B cell (primary cell): ENCODE results near the gene EFCAB8. TPM values are rescaled to one million over a fixed set of nuclear protein-coding genes. Genes with fewer than 3 reads are reported as not detected.

Experiments
- ATAC-seq: fragments of 200-7000 bp; cut with Tn5 transposase; one replicate; pipeline ENCODE4 v1.10.0; 2021; ENCODE audit warnings: low read depth, mild to moderate bottlenecking, moderate number of reproducible peaks, moderate library complexity
- CTCF ChIA-PET: fragments of 350-600 bp; sonication (Branson Sonifier 250); formaldehyde crosslinking; loops from one replicate; lab custom pipeline; 2021; ENCODE audit warnings: antibody characterized with exemption, inconsistent platforms; lab: Charles Lee
- POLR2A ChIA-PET: fragments of 350-600 bp; sonication (Branson Sonifier 250); formaldehyde crosslinking; loops from one replicate; lab custom pipeline; 2021; ENCODE audit warnings: antibody characterized with exemption; lab: Charles Lee
- DNase-seq: peaks from one replicate; pipeline ENCODE4 v3.0.0; 2013
- H2AFZ ChIP-seq: 2 replicates; pipeline ENCODE4 v1.6.1; 2012; ENCODE audit warnings: mild to moderate bottlenecking, low read depth, low read length; ENCODE audit not compliant: insufficient read depth, poor library complexity, severe bottlenecking
- H3K27ac ChIP-seq, 2 donors: 1 replicate in 1 of 2; 2 replicates in 1 of 2; pipeline ENCODE4 v1.5.1; 2012 to 2013; ENCODE audit warnings: low read length in 2 of 2, mild to moderate bottlenecking in 2 of 2, moderate library complexity in 1 of 2
- H3K27me3 ChIP-seq, 4 experiments: fragments of 200-600 bp in 1 of 4; sonication (generic) in 1 of 4; replicated peaks in 1 of 4; 1 replicate in 2 of 4; 2 replicates in 2 of 4; pipeline versions ENCODE4 v1.6.1 to v1.7.0; 2013 to 2016; ENCODE audit warnings: low read length in 3 of 4, mild to moderate bottlenecking in 2 of 4, mixed read lengths in 1 of 4, moderate library complexity in 1 of 4; ENCODE audit not compliant: insufficient read depth in 4 of 4, control insufficient read depth in 3 of 4; ENCODE audit errors: control extremely low read depth in 1 of 4
- H3K36me3 ChIP-seq, 2 experiments: replicated peaks in 1 of 2; 1 replicate in 1 of 2; 2 replicates in 1 of 2; pipeline versions ENCODE4 v1.6.1 to v1.7.1; 2013; ENCODE audit warnings: low read length in 1 of 2; ENCODE audit not compliant: insufficient read depth in 2 of 2, control insufficient read depth in 1 of 2; ENCODE audit errors: control extremely low read depth in 1 of 2, extremely low read depth in 1 of 2
- H3K4me1 ChIP-seq, 2 donors: fragments of 200-600 bp in 1 of 2; sonication (generic) in 1 of 2; 1 replicate in 1 of 2; 2 replicates in 1 of 2; pipeline versions ENCODE4 v1.5.1 to v1.6.1; 2013 to 2017; ENCODE audit warnings: low read length in 2 of 2; ENCODE audit not compliant: control insufficient read depth in 2 of 2, insufficient read depth in 2 of 2
- H3K4me2 ChIP-seq: replicated peaks from 2 replicates; pipeline ENCODE3; 2012; ENCODE audit warnings: mild to moderate bottlenecking, low read depth, low read length; ENCODE audit not compliant: poor library complexity, severe bottlenecking
- H3K4me3 ChIP-seq, 5 experiments: fragments of 200-600 bp in 1 of 5; sonication (generic) in 1 of 5; 1 replicate in 3 of 5; 2 replicates in 2 of 5; pipeline versions ENCODE4 v1.5.1 to v1.7.0; 2011 to 2016; ENCODE audit warnings: low read length in 4 of 5, mild to moderate bottlenecking in 4 of 5, low read depth in 2 of 5, control low read depth in 1 of 5, moderate library complexity in 1 of 5; ENCODE audit not compliant: insufficient read depth in 1 of 5; ENCODE audit errors: control extremely low read depth in 1 of 5, extremely low read depth in 1 of 5
- H3K79me2 ChIP-seq: fragments of 200-600 bp; sonication (generic); one replicate; pipeline ENCODE4 v1.6.0; 2016; ENCODE audit warnings: low read length; ENCODE audit not compliant: control insufficient read depth, insufficient read depth
- H3K9ac ChIP-seq: fragments of 200-600 bp; sonication (generic); 2 replicates; pipeline ENCODE4 v1.6.1; 2017; ENCODE audit warnings: mild to moderate bottlenecking, low read length, moderate library complexity
- H3K9me3 ChIP-seq, 3 donors: one replicate each; pipeline versions ENCODE4 v1.6.1 to v1.7.1; 2013; ENCODE audit warnings: low read length in 2 of 3; ENCODE audit not compliant: control insufficient read depth in 2 of 3, insufficient read depth in 1 of 3; ENCODE audit errors: control extremely low read depth in 1 of 3
- H4K20me1 ChIP-seq: 2 replicates; pipeline ENCODE4 v1.6.0; 2012; ENCODE audit warnings: mild to moderate bottlenecking, low read length; ENCODE audit not compliant: insufficient read depth, control insufficient read depth, poor library complexity, severe bottlenecking
- H3K27ac Mint-ChIP-seq: one replicate; pipeline ENCODE4 v1.8.0; 2021; ENCODE audit warnings: mixed read lengths
- H3K27me3 Mint-ChIP-seq: one replicate; pipeline ENCODE4 v1.8.0; 2021; ENCODE audit warnings: mixed read lengths
- H3K4me1 Mint-ChIP-seq: one replicate; pipeline ENCODE4 v1.8.0; 2021; ENCODE audit warnings: mixed read lengths
- H3K4me3 Mint-ChIP-seq: one replicate; pipeline ENCODE4 v1.8.0; 2021; ENCODE audit warnings: mixed read lengths
- H3K9me3 Mint-ChIP-seq: one replicate; pipeline ENCODE4 v1.8.0; 2022; ENCODE audit warnings: mixed read lengths; ENCODE audit not compliant: insufficient read depth
- EZH2 ChIP-seq: IDR thresholded peaks from 2 replicates; pipeline ENCODE4 v1.6.1; 2012; ENCODE audit warnings: borderline replicate concordance, low read depth, mild to moderate bottlenecking, moderate library complexity, low read length; ENCODE audit not compliant: insufficient read depth, poor library complexity, severe bottlenecking
- WGBS: methylation state at CpG from one replicate; pipeline ENCODE4 v1.1.5; 2013; ENCODE audit warnings: missing lambda C conversion rate; ENCODE audit not compliant: insufficient coverage; 5-methylcytosine and 5-hydroxymethylcytosine counted together
- intact Hi-C: fragments of 100-400 bp; cut with micrococcal nuclease; formaldehyde crosslinking; loops from one replicate; pipeline ENCODE4 v1.10.0; 2022
- polyA plus RNA-seq: library from polyadenylated mRNA; depleted of rRNA; stranded (reverse); fragments of >200 nt; gene quantifications from 2 replicates; pipeline ENCODE4 v1.2.3, GENCODE V29; 2012
- total RNA-seq, 2 donors: library from RNA; stranded (reverse); fragments of 120-200 nt in 1 of 2; gene quantifications; 1 replicate in 1 of 2; 2 replicates in 1 of 2; pipeline versions ENCODE4 v1.2.3 to v1.2.4, GENCODE V29; 2013 to 2022
- TF ChIP-seq, protein P1 (sequence below): fragments of 200-600 bp; IDR thresholded peaks from one replicate; pipeline ENCODE4 v1.8.0; 2022; ENCODE audit warnings: antibody characterized with exemption, mild to moderate bottlenecking

The EFCAB8 gene
- total and polyA plus RNA-seq, 2 donors (not counting 1 experiment from before 2014, with no cell fraction given), result 0.72 to 2.3 TPM

DNA sequence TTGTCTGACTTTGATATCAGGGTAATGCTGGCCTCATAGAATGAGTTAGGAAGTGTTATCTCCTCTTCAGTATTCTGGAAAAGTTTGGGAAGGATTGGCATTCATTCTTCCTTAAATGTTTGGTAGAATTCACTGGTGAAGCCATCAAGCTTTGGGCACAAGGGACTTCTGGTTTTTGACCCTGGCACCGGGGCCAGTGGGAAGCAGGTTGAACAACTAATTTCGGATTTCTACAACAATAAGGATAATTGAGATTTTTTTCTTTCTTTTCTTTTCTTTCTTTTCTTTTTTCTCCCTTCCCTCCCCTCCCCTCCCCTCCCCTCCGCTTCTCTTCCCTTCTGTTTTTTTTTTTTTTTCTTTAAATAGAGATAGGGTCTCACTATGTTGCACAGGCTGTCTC, 70.4 kb downstream of the EFCAB8 start:
- no peaks in the 10 kb centered on the region for H3K36me3 ChIP-seq
- no peaks in the 10 kb centered on the region for H3K27me3 ChIP-seq
- DNase-seq, result no peak
- H3K4me2 ChIP-seq, result no peak overlapping the region
- no peak overlapping the region for H3K9ac ChIP-seq
- no peaks in the 10 kb centered on the region for H4K20me1 ChIP-seq
- no peak overlapping the region for H3K27ac ChIP-seq
- H3K9me3 ChIP-seq, result no peaks in the 10 kb centered on the region
- Mint-ChIP-seq H3K27me3 (peaks cover 3% of the 10 kb centered on the region), H3K27ac (no peak overlapping the region), H3K4me3 (no peak overlapping the region), H3K9me3 (no peaks in the 10 kb centered on the region), H3K4me1 (no peaks in the 10 kb centered on the region)
- no peaks in the 10 kb centered on the region for H3K79me2 ChIP-seq
- no peak overlapping the region for H3K4me3 ChIP-seq
- ATAC-seq, result no peak
- intact Hi-C loops, result no loop called here
- no peaks in the 10 kb centered on the region for H3K4me1 ChIP-seq
- no peak overlapping the region for H2AFZ ChIP-seq
- POLR2A ChIA-PET, result no interaction called here
- no CpG with 5 or more reads among the region's 3 CpGs for WGBS
- CTCF ChIA-PET, result no interaction called here
- TF ChIP-seq, protein P1, sequence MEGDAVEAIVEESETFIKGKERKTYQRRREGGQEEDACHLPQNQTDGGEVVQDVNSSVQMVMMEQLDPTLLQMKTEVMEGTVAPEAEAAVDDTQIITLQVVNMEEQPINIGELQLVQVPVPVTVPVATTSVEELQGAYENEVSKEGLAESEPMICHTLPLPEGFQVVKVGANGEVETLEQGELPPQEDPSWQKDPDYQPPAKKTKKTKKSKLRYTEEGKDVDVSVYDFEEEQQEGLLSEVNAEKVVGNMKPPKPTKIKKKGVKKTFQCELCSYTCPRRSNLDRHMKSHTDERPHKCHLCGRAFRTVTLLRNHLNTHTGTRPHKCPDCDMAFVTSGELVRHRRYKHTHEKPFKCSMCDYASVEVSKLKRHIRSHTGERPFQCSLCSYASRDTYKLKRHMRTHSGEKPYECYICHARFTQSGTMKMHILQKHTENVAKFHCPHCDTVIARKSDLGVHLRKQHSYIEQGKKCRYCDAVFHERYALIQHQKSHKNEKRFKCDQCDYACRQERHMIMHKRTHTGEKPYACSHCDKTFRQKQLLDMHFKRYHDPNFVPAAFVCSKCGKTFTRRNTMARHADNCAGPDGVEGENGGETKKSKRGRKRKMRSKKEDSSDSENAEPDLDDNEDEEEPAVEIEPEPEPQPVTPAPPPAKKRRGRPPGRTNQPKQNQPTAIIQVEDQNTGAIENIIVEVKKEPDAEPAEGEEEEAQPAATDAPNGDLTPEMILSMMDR, result no peak
- TF ChIP-seq EZH2, result no peak

DNA sequence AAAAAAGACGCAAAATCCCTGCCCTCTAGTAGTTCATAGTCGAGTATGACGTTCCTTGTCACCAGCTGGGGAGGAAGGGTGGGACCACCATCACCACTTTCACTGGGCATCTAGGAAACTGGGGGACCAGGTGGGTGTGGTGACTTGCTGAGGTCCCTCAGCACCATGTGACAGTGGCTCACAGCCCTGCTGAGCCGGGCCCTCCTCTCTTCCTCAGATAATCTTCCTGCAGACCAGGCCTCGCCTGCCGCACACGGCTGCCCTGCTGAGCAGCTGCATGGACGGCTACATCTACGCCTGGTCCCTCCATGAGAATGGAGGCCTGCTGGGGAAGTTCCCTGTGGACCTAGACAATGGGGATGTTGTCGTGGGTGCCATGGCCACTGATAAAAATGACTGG, 71.5 kb downstream of the EFCAB8 start:
- no peak overlapping the region for H3K27ac Mint-ChIP-seq
- 87% methylated on average over 9 of the region's 10 CpGs for WGBS
- POLR2A ChIA-PET, result no interaction called here

More for the DNA sequence above, 71.5 kb downstream of the EFCAB8 start:
- Histone ChIP-seq H3K36me3 (no peaks in the 10 kb centered on the region), H3K4me2 (no peak overlapping the region), H2AFZ (no peak overlapping the region), H3K4me3 (no peak overlapping the region), H3K4me1 (no peaks in the 10 kb centered on the region), H3K9ac (no peak overlapping the region), H3K79me2 (no peaks in the 10 kb centered on the region), H4K20me1 (no peaks in the 10 kb centered on the region), H3K27ac (no peak overlapping the region), H3K9me3 (peaks cover 0 to 2% (median 0%) of the 10 kb centered on the region in 3 donors), H3K27me3 (no peaks in the 10 kb centered on the region)
- no peaks in the 10 kb centered on the region for H3K4me1 Mint-ChIP-seq
- CTCF ChIA-PET, result no interaction called here
- H3K4me3 Mint-ChIP-seq, result no peak overlapping the region
- H3K27me3 Mint-ChIP-seq, result peaks cover 6% of the 10 kb centered on the region
- H3K9me3 Mint-ChIP-seq, result peaks cover 4% of the 10 kb centered on the region
- intact Hi-C loops, result no loop called here
- DNase-seq, result no peak
- TF ChIP-seq EZH2, result no peak
- TF ChIP-seq, protein P1, result no peak
- ATAC-seq, result no peak
